Activated CD4-positive, CD25-positive, alpha-beta regulatory T cell treated with anti-CD3 and anti-CD28 coated beads, Interleukin-2, amount 50 U/mL, for 72 hours (primary cell): Measurements from ENCODE around the gene SNX10.

Experiments
- DNase-seq: peaks from one replicate; pipeline ENCODE4 v3.0.0; 2021

Gene SNX10

GRCh38 chr7:26340476-26341018 is 48.9 kb downstream of the SNX10 start:
- no peak for DNase-seq

- no peak for DNase-seq
These were observed 51.7 kb downstream of the SNX10 start for GRCh38 chr7:26343320-26343832.

- DNase-seq, result no peak
These were observed 52.2 kb downstream of the SNX10 start for GRCh38 chr7:26343837-26344236.

- no peak for DNase-seq
These were observed 53.5 kb downstream of the SNX10 start for GRCh38 chr7:26345202-26345601.

GRCh38 chr7:26345837-26346236 is 54.2 kb downstream of the SNX10 start:
- DNase-seq, result no peak

GRCh38 chr7:26346611-26347203 is 55.0 kb downstream of the SNX10 start:
- no peak for DNase-seq

GRCh38 chr7:26348234-26348851 is 56.7 kb downstream of the SNX10 start:
- DNase-seq, result no peak

- DNase-seq, result no peak
These were observed 57.6 kb downstream of the SNX10 start for GRCh38 chr7:26349005-26349915.

GRCh38 chr7:26351171-26351570 is 59.5 kb downstream of the SNX10 start:
- DNase-seq, result no peak

GRCh38 chr7:26356229-26356628 is 64.6 kb downstream of the SNX10 start:
- DNase-seq, result no peak

- no peak for DNase-seq
These were observed 65.5 kb downstream of the SNX10 start for GRCh38 chr7:26356929-26357798.

- DNase-seq, result no peak
These were observed 66.1 kb downstream of the SNX10 start for GRCh38 chr7:26357799-26358151.

GRCh38 chr7:26360650-26361049 is 69.0 kb downstream of the SNX10 start:
- no peak for DNase-seq

- DNase-seq, result no peak
These were observed 70.0 kb downstream of the SNX10 start for GRCh38 chr7:26361637-26362036.

- DNase-seq, result no peak
These were observed 71.8 kb downstream of the SNX10 start for GRCh38 chr7:26363465-26363864.

- DNase-seq, result no peak
These were observed 73.6 kb downstream of the SNX10 start for GRCh38 chr7:26365077-26365900.

- no peak for DNase-seq
These were observed 74.2 kb downstream of the SNX10 start for GRCh38 chr7:26365901-26366275.

GRCh38 chr7:26367219-26367711 is 75.6 kb downstream of the SNX10 start:
- no peak for DNase-seq

GRCh38 chr7:26368542-26368941 is 76.9 kb downstream of the SNX10 start:
- no peak for DNase-seq

- DNase-seq, result no peak
These were observed 77.9 kb downstream of the SNX10 start for GRCh38 chr7:26369593-26369992.

- no peak for DNase-seq
These were observed 78.3 kb downstream of the SNX10 start for GRCh38 chr7:26370011-26370410.
